Fibroblast of lung (primary cell): ENCODE results near the gene TXK.

Experiments
- CTCF ChIP-seq, 2 donors: IDR thresholded peaks in 1 of 2; conservative IDR thresholded peaks in 1 of 2; 1 replicate in 1 of 2; 2 replicates in 1 of 2; pipeline ENCODE4 v1.5.1; 2011 to 2012; ENCODE audit warnings: low read length in 2 of 2, control low read depth in 1 of 2, inconsistent platforms in 1 of 2, low read depth in 1 of 2, mild to moderate bottlenecking in 1 of 2
- EZH2 ChIP-seq: IDR thresholded peaks from 2 replicates; pipeline ENCODE4 v1.5.1; 2012; ENCODE audit warnings: low read length, control low read depth, mild to moderate bottlenecking; ENCODE audit errors: missing control alignments

GRCh38 chr4:48078862-48079655, 55.0 kb downstream of the TXK start:
- TF ChIP-seq EZH2 = no peak
- TF ChIP-seq CTCF (conservative IDR thresholded peaks at IDR 0.05 in 1 of 2, IDR thresholded peaks at IDR 0.05 in 1 of 2; ENCODE audit: low read depth in 1 of 2, low read length in 2 of 2) = no peak
